Measurements from ENCODE around the gene NUDC.

- TF ChIP-seq CTCF (IDR thresholded peaks at IDR 0.05) = no peak
- no peak for TF ChIP-seq POLR2AphosphoS5 (IDR thresholded peaks at IDR 0.05)
These were observed 33.3 kb upstream of the NUDC start for GRCh38 chr1:26888231-26888630.

All from suprapubic skin (tissue), 3 donors.